Measurements from ENCODE around the gene ZNF496.

GRCh38 chr1:247368490-247369145 is 37.0 kb upstream of the ZNF496 start:
- TF ChIP-seq CTCF (conservative IDR thresholded peaks at IDR 0.05) (no peak), EZH2 (IDR thresholded peaks at IDR 0.05; ENCODE audit: low read depth) (no peak)
